Measurements from ENCODE around the gene PSMF1. TPM values are rescaled to one million over a fixed set of nuclear protein-coding genes. Genes with fewer than 3 reads are reported as not detected.

Gene PSMF1
- total and polyA plus RNA-seq, 9 of the 15 experiments (the other 6 are each of a cell fraction or from before 2014, with no cell fraction given), result 8.5 to 192 (median 33.2) TPM

DNA sequence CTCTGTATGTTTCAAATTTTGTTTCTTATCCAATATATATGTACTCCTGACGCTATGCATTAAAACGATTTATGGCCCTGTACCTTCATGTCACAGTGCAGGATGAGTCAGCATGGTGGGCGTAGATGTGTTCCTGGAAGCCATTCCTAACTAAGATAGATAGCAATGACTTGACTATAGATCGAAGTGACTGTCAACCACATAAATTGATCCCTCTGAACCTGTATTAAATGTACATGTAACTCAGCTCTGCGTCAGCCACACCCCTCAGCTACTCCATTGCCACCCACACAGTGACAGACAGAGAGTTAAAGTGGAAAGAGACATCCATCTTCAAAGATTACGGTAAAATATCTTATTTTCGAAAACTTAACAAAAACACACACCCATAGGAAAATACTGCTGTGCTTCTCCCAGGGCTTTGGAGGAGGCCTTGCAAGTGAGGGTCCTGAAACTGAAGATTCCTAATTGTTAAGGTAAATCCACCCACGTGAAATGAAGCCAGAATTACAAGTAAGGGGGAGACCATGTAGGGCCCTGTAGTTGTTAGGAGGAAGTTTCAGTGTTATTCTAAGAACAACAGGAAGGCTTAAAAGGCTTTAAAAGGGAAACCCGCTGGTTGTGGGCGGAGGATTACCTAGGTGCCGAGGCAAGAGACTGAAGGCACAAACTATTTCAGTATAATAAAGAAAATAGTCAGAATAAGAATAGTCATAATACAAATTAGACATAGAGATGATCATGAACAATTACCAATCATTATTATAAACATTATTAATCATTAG, 97.2 kb downstream of the PSMF1 start (continued):
- TF ChIP-seq PML (IDR thresholded peaks at IDR 0.05; ENCODE audit: low read length) (no peak), ZNF707 (CRISPR knock-in tag; conservative IDR thresholded peaks at IDR 0.05) (no peak), BCOR (IDR thresholded peaks at IDR 0.05) (no peak), ETV5 (CRISPR knock-in tag; IDR thresholded peaks at IDR 0.05; ENCODE audit: low read depth) (0 out of 2 replicates have a peak, but pooled peaks have one; percentile 5), ZNF830 (CRISPR knock-in tag; IDR thresholded peaks at IDR 0.05) (no peak), SMC3 (conservative IDR thresholded peaks at IDR 0.05; ENCODE audit: insufficient read depth, low read depth, low read length) (no peak), GTF2F1 (IDR thresholded peaks at IDR 0.05; ENCODE audit: low read depth, low read length) (no peak), ZNF445 (CRISPR knock-in tag; IDR thresholded peaks at IDR 0.05; ENCODE audit: low read depth) (no peak), ERF (CRISPR knock-in tag; IDR thresholded peaks at IDR 0.05) (no peak), DPF2 (IDR thresholded peaks at IDR 0.05) (peak; percentile 89), TFAM (CRISPR knock-in tag; conservative IDR thresholded peaks at IDR 0.05) (no peak), ZNF354B (CRISPR knock-in tag; IDR thresholded peaks at IDR 0.05) (no peak), KAT8 (IDR thresholded peaks at IDR 0.05; ENCODE audit: low read depth) (no peak), FUS (optimal IDR thresholded peaks at IDR 0.05; ENCODE audit: low read depth, low read length) (no peak), BACH1 (tag; IDR thresholded peaks at IDR 0.05) (no peak; the same call in 1 of the 2 replicates), ZNF592 (IDR thresholded peaks at IDR 0.05) (peak; percentile 11), GTF3C2 (IDR thresholded peaks at IDR 0.05; ENCODE audit: borderline replicate concordance, extremely low read depth, insufficient read length) (no peak), TEAD1 (CRISPR knock-in tag; IDR thresholded peaks at IDR 0.05) (no peak), NFRKB (IDR thresholded peaks at IDR 0.05; ENCODE audit: low read depth) (0 out of 2 replicates have a peak, but pooled peaks have one; percentile 53), NKRF (IDR thresholded peaks at IDR 0.05; ENCODE audit: borderline replicate concordance) (no peak)
